HCT116 (cell line): ENCODE results near the gene LRRTM3. TPM values are rescaled to one million over a fixed set of nuclear protein-coding genes. Genes with fewer than 3 reads are reported as not detected.

Experiments
- ATAC-seq: fragments of 200-7000 bp; cut with Tn5 transposase; 2 replicates; pipeline ENCODE4 v1.9.1; 2020; ENCODE audit warnings: mild to moderate bottlenecking, moderate library complexity
- BruUV-seq: library from RNA; stranded (reverse); fragments of 400-500 nt; replicated peaks from 2 replicates; lab custom pipeline; 2021; lab: Mats Ljungman, UMichigan
- CTCF ChIA-PET: fragments of 300-600 bp; sonication (Branson Sonifier 250); formaldehyde crosslinking; loops from one replicate; lab custom pipeline; 2021; ENCODE audit warnings: antibody characterized with exemption; lab: Charles Lee
- POLR2A ChIA-PET: fragments of 300-600, 350-600 bp; sonication (Branson Sonifier 250); formaldehyde crosslinking; loops from one replicate; lab custom pipeline; 2021; ENCODE audit warnings: antibody characterized with exemption; lab: Charles Lee
- RAD21 ChIA-PET, 2 experiments: fragments of 300-600 bp; sonication (Branson Sonifier 250); formaldehyde crosslinking; loops; one replicate each; lab custom pipeline; 2023; ENCODE audit warnings: low total read pairs in 2 of 2; ENCODE audit not compliant: uncharacterized antibody in 2 of 2, unreplicated experiment in 2 of 2, low non-redundant PET in 1 of 2; lab: Charles Lee
- DNase-seq: peaks from one replicate; pipeline ENCODE4 v3.0.0-alpha.2; 2010; ENCODE audit warnings: low read depth, low spot score
- H2AFZ ChIP-seq: fragments of 200-600 bp; shearing (Covaris generic), sonication (generic); 2 replicates; pipeline ENCODE4 v1.6.1; 2017; ENCODE audit warnings: low read depth, mixed run types, mixed read lengths, antibody characterized with exemption, low read length; ENCODE audit not compliant: poor library complexity, severe bottlenecking
- H3K27ac ChIP-seq: 2 replicates; pipeline ENCODE4 v1.5.1; 2012; ENCODE audit warnings: low read depth, low read length
- H3K27me3 ChIP-seq: fragments of 200-600 bp; sonication (generic); 2 replicates; pipeline ENCODE4 v1.6.1; 2016; ENCODE audit warnings: mixed run types, low read length, mixed read lengths; ENCODE audit not compliant: insufficient read depth
- H3K36me3 ChIP-seq, 2 experiments: fragments of 200-500 bp in 1 of 2; fragments of 200-600 bp in 1 of 2; sonication (Bioruptor generic) in 1 of 2; sonication (generic) in 1 of 2; 2 replicates each; pipeline versions ENCODE4 v1.5.1 to v1.6.1; 2014 to 2016; ENCODE audit warnings: low read length in 2 of 2, inconsistent platforms in 1 of 2, mixed read lengths in 1 of 2, mixed run types in 1 of 2; ENCODE audit not compliant: insufficient read depth in 2 of 2, control insufficient read depth in 1 of 2
- H3K4me1 ChIP-seq, 2 experiments: fragments of 200-600 bp in 1 of 2; sonication (generic) in 1 of 2; 2 replicates each; pipeline versions ENCODE4 v1.5.1 to v1.6.1; 2012 to 2017; ENCODE audit warnings: low read length in 2 of 2, inconsistent platforms in 1 of 2, mild to moderate bottlenecking in 1 of 2, mixed read lengths in 1 of 2, mixed run types in 1 of 2, moderate library complexity in 1 of 2; ENCODE audit not compliant: insufficient read depth in 2 of 2, control insufficient read depth in 1 of 2
- H3K4me2 ChIP-seq: fragments of 200-600 bp; sonication (generic); 2 replicates; pipeline ENCODE4 v1.6.1; 2017; ENCODE audit warnings: mixed run types, low read length, mixed read lengths
- H3K4me3 ChIP-seq, 2 experiments: fragments of 200-600 bp in 1 of 2; sonication (generic) in 1 of 2; replicated peaks in 1 of 2; 2 replicates each; pipeline ENCODE4 v1.5.1; 2011 to 2016; ENCODE audit warnings: low read length in 2 of 2, control low read depth in 1 of 2, low read depth in 1 of 2, mild to moderate bottlenecking in 1 of 2, mixed read lengths in 1 of 2, mixed run types in 1 of 2
- H3K79me2 ChIP-seq: fragments of 200-600 bp; sonication (generic); 2 replicates; pipeline ENCODE4 v1.6.1; 2017; ENCODE audit warnings: mild to moderate bottlenecking, mixed run types, low read length, moderate library complexity, mixed read lengths; ENCODE audit not compliant: insufficient read depth
- H3K9ac ChIP-seq: fragments of 200-600 bp; sonication (generic); 2 replicates; pipeline ENCODE4 v1.6.1; 2016; ENCODE audit warnings: low read length, mixed read lengths
- H3K9me2 ChIP-seq: fragments of 200-600 bp; sonication (generic), shearing (Covaris generic); 2 replicates; pipeline ENCODE4 v1.6.1; 2017; ENCODE audit warnings: mixed run types, mild to moderate bottlenecking, moderate library complexity; ENCODE audit not compliant: insufficient read depth
- H3K9me3 ChIP-seq, 2 experiments: fragments of 200-500 bp in 1 of 2; fragments of 200-600 bp in 1 of 2; sonication (Bioruptor generic) in 1 of 2; sonication (generic) in 1 of 2; 2 replicates each; pipeline ENCODE4 v1.6.1; 2014 to 2017; ENCODE audit warnings: low read length in 2 of 2, mixed read lengths in 2 of 2, inconsistent platforms in 1 of 2, low read depth in 1 of 2, mild to moderate bottlenecking in 1 of 2, mixed run types in 1 of 2, moderate library complexity in 1 of 2; ENCODE audit not compliant: control insufficient read depth in 1 of 2, insufficient read depth in 1 of 2
- H4K20me1 ChIP-seq: fragments of 200-600 bp; sonication (generic), shearing (Covaris generic); 2 replicates; pipeline ENCODE4 v1.6.1; 2017; ENCODE audit warnings: mixed run types, mild to moderate bottlenecking, moderate library complexity; ENCODE audit not compliant: insufficient read depth
- ELF1 ChIP-seq: IDR thresholded peaks from 2 replicates; pipeline ENCODE4 v1.6.1; 2012; ENCODE audit warnings: low read depth, borderline replicate concordance
- EZH2 ChIP-seq: fragments of 200-600 bp; sonication (generic); IDR thresholded peaks from 2 replicates; pipeline ENCODE4 v1.6.1; 2017; ENCODE audit warnings: antibody characterized with exemption, mixed run types
- POLR2AphosphoS5 ChIP-seq: IDR thresholded peaks from 2 replicates; pipeline ENCODE4 v1.6.1; 2011; ENCODE audit warnings: mild to moderate bottlenecking, low read depth, low read length, moderate library complexity
- SRF ChIP-seq: IDR thresholded peaks from 2 replicates; pipeline ENCODE4 v1.6.1; 2012; ENCODE audit warnings: low read depth
- intact Hi-C: fragments of 100-400 bp; cut with micrococcal nuclease; formaldehyde crosslinking; loops from 2 replicates; pipeline ENCODE4 v1.10.0; 2022
- total RNA-seq: library from RNA; stranded (reverse); gene quantifications from one replicate; pipeline ENCODE4 v1.2.1, GENCODE V29; 2021; ENCODE audit not compliant: unreplicated experiment
- TF ChIP-seq, protein P1 (sequence below), 3 experiments: fragments of 200-600 bp in 1 of 3; sonication (generic) in 1 of 3; IDR thresholded peaks in 2 of 3; conservative IDR thresholded peaks in 1 of 3; 2 replicates each; pipeline ENCODE4 v1.5.1; 2012 to 2017; ENCODE audit warnings: low read depth in 2 of 3, low read length in 2 of 3, antibody characterized with exemption in 1 of 3, borderline replicate concordance in 1 of 3, control low read depth in 1 of 3, mild to moderate bottlenecking in 1 of 3, mixed read lengths in 1 of 3, mixed run types in 1 of 3, moderate library complexity in 1 of 3; ENCODE audit not compliant: insufficient read depth in 1 of 3
- TF ChIP-seq, protein P2 (sequence below): IDR thresholded peaks from 2 replicates; pipeline ENCODE4 v1.6.1; 2012

LRRTM3 gene
- total RNA-seq, 1 experiment from 2014 or later: not detected

DNA sequence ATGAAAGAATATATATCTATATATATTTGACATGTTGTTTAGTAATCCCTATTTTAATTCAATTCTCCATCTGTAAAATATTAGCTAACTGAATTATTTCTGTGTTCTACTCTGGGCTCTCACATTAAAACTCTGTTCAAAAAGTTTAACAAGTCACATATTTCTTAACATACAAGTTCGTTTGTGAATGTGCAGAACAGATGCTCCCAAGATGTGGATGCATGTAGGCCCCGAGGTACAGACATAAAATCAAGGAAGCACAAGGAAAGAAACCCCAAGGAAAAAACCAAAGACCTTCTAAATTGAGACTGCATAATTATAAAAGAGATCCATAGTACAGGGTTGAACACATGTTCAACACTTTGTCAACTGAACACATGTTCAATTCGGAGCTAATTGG is 175.1 kb downstream of the LRRTM3 start (continued):
- TF ChIP-seq ELF1: no peak

DNA sequence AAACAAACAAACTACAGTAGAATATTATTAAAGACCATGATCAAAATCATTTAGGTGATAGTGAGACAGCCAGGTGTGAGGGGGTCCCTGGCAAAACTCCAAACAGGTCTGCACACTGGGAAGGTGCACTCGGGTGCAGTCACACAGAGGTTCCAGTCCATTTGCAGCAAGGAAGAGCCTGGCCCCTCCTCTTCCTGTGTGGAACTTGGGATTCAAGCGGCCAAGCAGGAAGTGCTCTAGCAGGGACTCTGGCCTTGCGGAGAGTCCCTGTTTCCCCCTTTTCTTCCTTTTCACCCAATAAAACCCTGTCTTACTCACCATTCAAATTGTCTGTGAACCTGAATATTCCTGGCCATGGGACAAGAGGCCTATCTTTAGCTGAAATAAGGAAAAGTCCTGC is 181.8 kb downstream of the LRRTM3 start:
- DNase-seq (no peak), ATAC-seq (0 out of 2 replicates have a peak, but pooled peaks have one; percentile 27)
- Histone ChIP-seq H3K4me1 (no peaks in the 10 kb centered on the region), H3K27ac (no peak overlapping the region), H3K4me3 (no peak overlapping the region), H3K9ac (no peak overlapping the region), H2AFZ (peak overlapping the region; percentile 71), H3K4me2 (no peak overlapping the region)
- ChIA-PET RAD21 (no interaction called here), CTCF (no interaction called here)
- BruUV-seq: no TSS peak
- no peak for TF ChIP-seq SRF
- TF ChIP-seq, protein P1, sequence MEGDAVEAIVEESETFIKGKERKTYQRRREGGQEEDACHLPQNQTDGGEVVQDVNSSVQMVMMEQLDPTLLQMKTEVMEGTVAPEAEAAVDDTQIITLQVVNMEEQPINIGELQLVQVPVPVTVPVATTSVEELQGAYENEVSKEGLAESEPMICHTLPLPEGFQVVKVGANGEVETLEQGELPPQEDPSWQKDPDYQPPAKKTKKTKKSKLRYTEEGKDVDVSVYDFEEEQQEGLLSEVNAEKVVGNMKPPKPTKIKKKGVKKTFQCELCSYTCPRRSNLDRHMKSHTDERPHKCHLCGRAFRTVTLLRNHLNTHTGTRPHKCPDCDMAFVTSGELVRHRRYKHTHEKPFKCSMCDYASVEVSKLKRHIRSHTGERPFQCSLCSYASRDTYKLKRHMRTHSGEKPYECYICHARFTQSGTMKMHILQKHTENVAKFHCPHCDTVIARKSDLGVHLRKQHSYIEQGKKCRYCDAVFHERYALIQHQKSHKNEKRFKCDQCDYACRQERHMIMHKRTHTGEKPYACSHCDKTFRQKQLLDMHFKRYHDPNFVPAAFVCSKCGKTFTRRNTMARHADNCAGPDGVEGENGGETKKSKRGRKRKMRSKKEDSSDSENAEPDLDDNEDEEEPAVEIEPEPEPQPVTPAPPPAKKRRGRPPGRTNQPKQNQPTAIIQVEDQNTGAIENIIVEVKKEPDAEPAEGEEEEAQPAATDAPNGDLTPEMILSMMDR (IDR thresholded peaks at IDR 0.05 in 2 of 3, conservative IDR thresholded peaks at IDR 0.05 in 1 of 3; ENCODE audit: borderline replicate concordance in 1 of 3, insufficient read depth in 1 of 3, low read depth in 2 of 3, low read length in 2 of 3): no peak
- TF ChIP-seq EZH2: no peak
- no peak for TF ChIP-seq POLR2AphosphoS5
- TF ChIP-seq, protein P2, sequence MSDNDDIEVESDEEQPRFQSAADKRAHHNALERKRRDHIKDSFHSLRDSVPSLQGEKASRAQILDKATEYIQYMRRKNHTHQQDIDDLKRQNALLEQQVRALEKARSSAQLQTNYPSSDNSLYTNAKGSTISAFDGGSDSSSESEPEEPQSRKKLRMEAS: no peak
- TF ChIP-seq, all 23 proteins: peak for 0
- Histone ChIP-seq H3K9me2 (no peaks in the 10 kb centered on the region; the same call in 1 of the 2 replicates), H3K79me2 (no peaks in the 10 kb centered on the region), H3K27me3 (no peaks in the 10 kb centered on the region), H3K9me3 (no peaks in the 10 kb centered on the region), H3K36me3 (no peaks in the 10 kb centered on the region), H4K20me1 (no peaks in the 10 kb centered on the region)
- POLR2A ChIA-PET: no interaction called here
- intact Hi-C loops: no loop called here
